Panc1 (cell line): ENCODE measurements around the gene ASB16. TPM values are rescaled to one million over a fixed set of nuclear protein-coding genes. Genes with fewer than 3 reads are reported as not detected.

ENCODE experiments used
- ATAC-seq: fragments of 200-7000 bp; cut with Tn5 transposase; 2 replicates; pipeline ENCODE4 v1.9.1; 2020; ENCODE audit warnings: mild to moderate bottlenecking, moderate library complexity
- BruUV-seq: library from RNA; stranded (reverse); fragments of 400-500 nt; replicated peaks from 2 replicates; lab custom pipeline; 2021; lab: Mats Ljungman, UMichigan
- CTCF ChIA-PET: fragments of 300-600 bp; sonication (Branson Sonifier 250); formaldehyde crosslinking; loops from one replicate; lab custom pipeline; 2022; ENCODE audit warnings: antibody characterized with exemption; lab: Charles Lee
- POLR2A ChIA-PET: fragments of 300-600 bp; sonication (Branson Sonifier 250); formaldehyde crosslinking; loops from one replicate; lab custom pipeline; 2022; ENCODE audit warnings: antibody characterized with exemption; lab: Charles Lee
- DNase-seq: peaks from one replicate; pipeline ENCODE4 v3.0.0-alpha.2; 2010; ENCODE audit warnings: low read depth, low spot score
- H3K27ac ChIP-seq: 2 replicates; pipeline ENCODE4 v1.5.1; 2011; ENCODE audit warnings: mild to moderate bottlenecking, low read length, inconsistent platforms
- H3K27me3 ChIP-seq: fragments of 200-500 bp; sonication (Bioruptor generic); 2 replicates; pipeline ENCODE4 v1.6.0; 2014; ENCODE audit warnings: low read length, inconsistent platforms; ENCODE audit not compliant: control insufficient read depth, insufficient read depth
- H3K36me3 ChIP-seq: fragments of 200-500 bp; sonication (Bioruptor generic); 2 replicates; pipeline ENCODE4 v1.5.1; 2014; ENCODE audit warnings: inconsistent platforms, mild to moderate bottlenecking, low read length, moderate library complexity; ENCODE audit not compliant: control insufficient read depth, insufficient read depth
- H3K4me1 ChIP-seq: 2 replicates; pipeline ENCODE4 v1.5.1; 2011; ENCODE audit warnings: inconsistent platforms, mild to moderate bottlenecking, low read length, moderate library complexity; ENCODE audit not compliant: control insufficient read depth, insufficient read depth
- H3K4me3 ChIP-seq, 2 experiments: 2 replicates each; pipeline ENCODE4 v1.5.1; 2011 to 2012; ENCODE audit warnings: low read depth in 2 of 2, low read length in 2 of 2, mild to moderate bottlenecking in 2 of 2, inconsistent platforms in 1 of 2, moderate library complexity in 1 of 2
- H3K9me3 ChIP-seq: fragments of 200-500 bp; sonication (Bioruptor generic); 2 replicates; pipeline ENCODE4 v1.5.1; 2014; ENCODE audit warnings: low read depth, mild to moderate bottlenecking, inconsistent platforms, low read length, moderate library complexity; ENCODE audit not compliant: control insufficient read depth, insufficient read depth
- POLR2AphosphoS5 ChIP-seq: IDR thresholded peaks from 2 replicates; pipeline ENCODE4 v1.6.1; 2012; ENCODE audit warnings: mild to moderate bottlenecking, low read depth, low read length, moderate library complexity
- SIN3A ChIP-seq: IDR thresholded peaks from 2 replicates; pipeline ENCODE4 v1.6.1; 2012; ENCODE audit warnings: low read depth, mild to moderate bottlenecking, low read length, moderate library complexity, borderline replicate concordance; ENCODE audit not compliant: insufficient read depth
- TCF7L2 ChIP-seq: IDR thresholded peaks from 2 replicates; pipeline ENCODE4 v1.6.1; 2011; ENCODE audit warnings: mild to moderate bottlenecking, low read depth, low read length, inconsistent platforms
- in situ Hi-C: cut with HindIII; loops from 2 replicates; pipeline ENCODE4 v1.10.0; 2016; ENCODE audit warnings: low sequenced_read_pairs, low pct_unique_long_range_greater_than_20kb
- intact Hi-C: fragments of 100-400 bp; cut with micrococcal nuclease; formaldehyde crosslinking; loops from one replicate; pipeline ENCODE4 v1.10.0; 2022; ENCODE audit not compliant: unreplicated experiment
- total RNA-seq: library from RNA; stranded (reverse); gene quantifications from one replicate; pipeline ENCODE4 v1.2.1, GENCODE V29; 2021; ENCODE audit not compliant: unreplicated experiment
- TF ChIP-seq, protein P1 (sequence below): fragments of 450-650 bp; IDR thresholded peaks from 2 replicates; pipeline ENCODE4 v1.5.1; 2017; ENCODE audit warnings: mild to moderate bottlenecking
- TF ChIP-seq, protein P2 (sequence below), 2 experiments: IDR thresholded peaks; 2 replicates each; pipeline ENCODE4 v1.6.1; 2011 to 2012; ENCODE audit warnings: low read depth in 2 of 2, control low read depth in 1 of 2, low read length in 1 of 2, mild to moderate bottlenecking in 1 of 2, moderate library complexity in 1 of 2; ENCODE audit not compliant: insufficient read depth in 1 of 2

ASB16 gene
- total RNA-seq, 1 experiment from 2014 or later = not detected

DNA sequence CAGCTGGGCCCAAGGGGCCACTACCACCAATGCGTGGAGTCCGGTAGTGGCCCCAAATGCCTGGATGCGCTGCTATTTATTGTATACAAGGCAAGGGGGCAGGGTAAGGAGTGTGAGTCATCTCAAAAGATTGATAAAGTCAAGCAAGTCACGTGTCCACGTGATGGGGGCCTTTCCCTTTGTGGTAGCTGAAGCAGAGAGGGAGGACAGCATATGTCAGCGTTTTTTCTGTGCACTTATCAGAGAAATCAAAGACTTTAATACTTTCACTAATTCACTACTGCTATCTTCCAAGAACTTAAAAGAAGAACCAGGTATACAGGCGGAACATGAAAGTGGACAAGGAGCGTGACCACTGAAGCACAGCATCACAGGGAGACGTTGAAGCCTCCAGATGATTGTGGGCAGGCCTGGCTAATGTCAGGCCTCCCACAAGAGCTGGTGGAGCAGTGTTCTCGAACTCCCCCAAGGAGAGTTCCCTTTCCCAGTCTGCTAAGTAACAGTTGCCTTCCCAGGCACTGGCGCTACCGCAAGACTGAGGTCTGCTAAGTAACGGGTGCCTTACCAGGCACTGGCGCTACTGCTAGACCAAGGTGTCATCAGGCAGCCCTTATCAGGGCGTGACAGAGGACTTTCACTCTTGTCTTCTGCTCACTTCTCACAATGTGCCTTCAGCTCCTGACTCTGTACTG is 10.8 kb upstream of the ASB16 start:
- TF ChIP-seq TCF7L2 (no peak), SIN3A (no peak), POLR2AphosphoS5 (no peak)
- TF ChIP-seq, protein P1, sequence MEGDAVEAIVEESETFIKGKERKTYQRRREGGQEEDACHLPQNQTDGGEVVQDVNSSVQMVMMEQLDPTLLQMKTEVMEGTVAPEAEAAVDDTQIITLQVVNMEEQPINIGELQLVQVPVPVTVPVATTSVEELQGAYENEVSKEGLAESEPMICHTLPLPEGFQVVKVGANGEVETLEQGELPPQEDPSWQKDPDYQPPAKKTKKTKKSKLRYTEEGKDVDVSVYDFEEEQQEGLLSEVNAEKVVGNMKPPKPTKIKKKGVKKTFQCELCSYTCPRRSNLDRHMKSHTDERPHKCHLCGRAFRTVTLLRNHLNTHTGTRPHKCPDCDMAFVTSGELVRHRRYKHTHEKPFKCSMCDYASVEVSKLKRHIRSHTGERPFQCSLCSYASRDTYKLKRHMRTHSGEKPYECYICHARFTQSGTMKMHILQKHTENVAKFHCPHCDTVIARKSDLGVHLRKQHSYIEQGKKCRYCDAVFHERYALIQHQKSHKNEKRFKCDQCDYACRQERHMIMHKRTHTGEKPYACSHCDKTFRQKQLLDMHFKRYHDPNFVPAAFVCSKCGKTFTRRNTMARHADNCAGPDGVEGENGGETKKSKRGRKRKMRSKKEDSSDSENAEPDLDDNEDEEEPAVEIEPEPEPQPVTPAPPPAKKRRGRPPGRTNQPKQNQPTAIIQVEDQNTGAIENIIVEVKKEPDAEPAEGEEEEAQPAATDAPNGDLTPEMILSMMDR = no peak
- TF ChIP-seq, protein P2, sequence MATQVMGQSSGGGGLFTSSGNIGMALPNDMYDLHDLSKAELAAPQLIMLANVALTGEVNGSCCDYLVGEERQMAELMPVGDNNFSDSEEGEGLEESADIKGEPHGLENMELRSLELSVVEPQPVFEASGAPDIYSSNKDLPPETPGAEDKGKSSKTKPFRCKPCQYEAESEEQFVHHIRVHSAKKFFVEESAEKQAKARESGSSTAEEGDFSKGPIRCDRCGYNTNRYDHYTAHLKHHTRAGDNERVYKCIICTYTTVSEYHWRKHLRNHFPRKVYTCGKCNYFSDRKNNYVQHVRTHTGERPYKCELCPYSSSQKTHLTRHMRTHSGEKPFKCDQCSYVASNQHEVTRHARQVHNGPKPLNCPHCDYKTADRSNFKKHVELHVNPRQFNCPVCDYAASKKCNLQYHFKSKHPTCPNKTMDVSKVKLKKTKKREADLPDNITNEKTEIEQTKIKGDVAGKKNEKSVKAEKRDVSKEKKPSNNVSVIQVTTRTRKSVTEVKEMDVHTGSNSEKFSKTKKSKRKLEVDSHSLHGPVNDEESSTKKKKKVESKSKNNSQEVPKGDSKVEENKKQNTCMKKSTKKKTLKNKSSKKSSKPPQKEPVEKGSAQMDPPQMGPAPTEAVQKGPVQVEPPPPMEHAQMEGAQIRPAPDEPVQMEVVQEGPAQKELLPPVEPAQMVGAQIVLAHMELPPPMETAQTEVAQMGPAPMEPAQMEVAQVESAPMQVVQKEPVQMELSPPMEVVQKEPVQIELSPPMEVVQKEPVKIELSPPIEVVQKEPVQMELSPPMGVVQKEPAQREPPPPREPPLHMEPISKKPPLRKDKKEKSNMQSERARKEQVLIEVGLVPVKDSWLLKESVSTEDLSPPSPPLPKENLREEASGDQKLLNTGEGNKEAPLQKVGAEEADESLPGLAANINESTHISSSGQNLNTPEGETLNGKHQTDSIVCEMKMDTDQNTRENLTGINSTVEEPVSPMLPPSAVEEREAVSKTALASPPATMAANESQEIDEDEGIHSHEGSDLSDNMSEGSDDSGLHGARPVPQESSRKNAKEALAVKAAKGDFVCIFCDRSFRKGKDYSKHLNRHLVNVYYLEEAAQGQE (IDR thresholded peaks at IDR 0.05; ENCODE audit: insufficient read depth in 1 of 2, low read depth in 2 of 2, low read length in 1 of 2) = no peak
- Histone ChIP-seq H3K27me3 (no peaks in the 10 kb centered on the region), H3K27ac (no peak overlapping the region), H3K4me1 (no peaks in the 10 kb centered on the region), H3K9me3 (no peaks in the 10 kb centered on the region), H3K4me3 (no peak overlapping the region), H3K36me3 (no peaks in the 10 kb centered on the region)
- ChIA-PET POLR2A (no interaction called here), CTCF (no interaction called here)
- DNase-seq (no peak), ATAC-seq (no peak)
- in situ Hi-C loops = no loop called here
- intact Hi-C loops = no loop called here
- no TSS peak for BruUV-seq

DNA sequence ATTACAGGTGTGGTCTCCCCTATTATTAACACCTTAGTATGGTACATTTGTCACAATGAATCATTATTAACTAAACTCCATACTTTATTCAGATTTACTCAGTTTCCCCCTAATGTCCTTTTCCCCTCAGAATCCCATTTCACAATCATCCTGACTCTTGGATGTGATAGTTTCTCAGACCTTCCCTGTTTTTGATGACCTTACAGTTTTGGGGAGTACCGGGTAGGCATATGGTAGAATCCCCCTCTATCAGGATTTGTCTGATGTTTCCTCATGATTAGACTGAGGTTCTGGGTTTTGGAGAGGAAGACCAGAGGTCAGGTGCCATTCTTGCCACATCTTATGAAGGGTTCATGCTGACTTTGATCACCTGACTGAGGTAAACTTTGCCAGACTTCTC is 6.0 kb upstream of the ASB16 start:
- ChIA-PET CTCF (no interaction called here), POLR2A (interaction anchor here (0.7 kb wide), 1 partner anchor 15 kb away, joined by 10 read pairs; no protein-coding TSS in a partner anchor)
- intact Hi-C loops = no loop called here
- TF ChIP-seq TCF7L2 = no peak
- no peak for TF ChIP-seq SIN3A
- TF ChIP-seq, protein P1 = no peak
- TF ChIP-seq, protein P2 (IDR thresholded peaks at IDR 0.05; ENCODE audit: insufficient read depth in 1 of 2, low read depth in 2 of 2, low read length in 1 of 2) = no peak
- TF ChIP-seq POLR2AphosphoS5 = no peak
- H3K27ac ChIP-seq = no peak overlapping the region
- no peaks in the 10 kb centered on the region for H3K9me3 ChIP-seq
- no peak overlapping the region for H3K4me3 ChIP-seq
- H3K27me3 ChIP-seq = no peaks in the 10 kb centered on the region
- H3K4me1 ChIP-seq = no peaks in the 10 kb centered on the region
- no TSS peak for BruUV-seq
- DNase-seq = no peak
- no peaks in the 10 kb centered on the region for H3K36me3 ChIP-seq
- in situ Hi-C loops = no loop called here
- ATAC-seq = no peak
